ENCODE measurements around the gene PACS2. TPM values are rescaled to one million over a fixed set of nuclear protein-coding genes. Genes with fewer than 3 reads are reported as not detected.
"Not testable (repeated sequence)": the region's sequence is repeated elsewhere in the genome, so short reads cannot be mapped to it uniquely, and the experiment has no call there.

PACS2 gene
- polyA plus RNA-seq, 3 donors: 3.1 to 87.0 (median 3.7) TPM

- 89% methylated on average over 6 of the region's 9 CpGs for WGBS (ENCODE audit: insufficient coverage)
- H3K9me3 Mint-ChIP-seq: no peaks in the 10 kb centered on the region
- no peaks in the 10 kb centered on the region for H3K36me3 ChIP-seq (replicated peaks in 1 of 2; ENCODE audit: control insufficient read depth in 1 of 2, insufficient read depth in 2 of 2, low read length in 2 of 2)
- H3K4me2 ChIP-seq (replicated peaks; ENCODE audit: extremely low read depth, low read length, poor library complexity, severe bottlenecking): no peak overlapping the region
- H3K4me3 ChIP-seq (replicated peaks in 1 of 3; ENCODE audit: low read depth in 2 of 3, low read length in 3 of 3): no peak overlapping the region
- no peak overlapping the region for H3K27ac ChIP-seq (ENCODE audit: low read depth in 1 of 2, low read length in 2 of 2)
- no peak for DNase-seq
- peaks cover 10 to 12% of the 10 kb centered on the region in 2 donors for H3K36me3 Mint-ChIP-seq
- no peak for TF ChIP-seq CTCF (IDR thresholded peaks at IDR 0.05)
- peaks cover 15 to 16% of the 10 kb centered on the region in 2 donors for H3K4me1 ChIP-seq (ENCODE audit: control insufficient read depth in 1 of 2, insufficient read depth in 2 of 2, low read length in 2 of 2)
- H4K20me1 ChIP-seq (ENCODE audit: insufficient read depth, low read length): peaks cover 83% of the 10 kb centered on the region
- no peaks in the 10 kb centered on the region for H3K9me3 ChIP-seq (replicated peaks in 1 of 2; ENCODE audit: control insufficient read depth in 1 of 2, insufficient read depth in 1 of 2, low read length in 2 of 2)
- H3K27me3 ChIP-seq (ENCODE audit: control insufficient read depth in 2 of 2, insufficient read depth in 2 of 2, low read length in 2 of 2): no peaks in the 10 kb centered on the region
- peaks cover 37% of the 10 kb centered on the region for H3K79me2 ChIP-seq (ENCODE audit: insufficient read depth, low read length)
- no peak overlapping the region for H2AFZ ChIP-seq (ENCODE audit: insufficient read depth, low read depth, low read length, poor library complexity, severe bottlenecking)
- no peak overlapping the region for H3K4me3 Mint-ChIP-seq
- H3K9ac ChIP-seq (ENCODE audit: insufficient read depth, low read length, poor library complexity, severe bottlenecking): no peak overlapping the region
- H3K27ac Mint-ChIP-seq: no peak overlapping the region
- peaks cover 1 to 2% (median 2%) of the 10 kb centered on the region in 3 donors for H3K27me3 Mint-ChIP-seq (ENCODE audit: low read depth in 3 of 3)
- peaks cover 22% of the 10 kb centered on the region for H3K4me1 Mint-ChIP-seq
- intact Hi-C loops (cut with micrococcal nuclease): no loop called here
Measured at GRCh38 chr14:105326568-105326867, 12.0 kb downstream of the PACS2 start.

GRCh38 chr14:105326891-105327694 lies 12.5 kb downstream of the PACS2 start:
- H3K27ac ChIP-seq (ENCODE audit: low read depth in 1 of 2, low read length in 2 of 2): no peak overlapping the region
- no peaks in the 10 kb centered on the region for H3K9me3 Mint-ChIP-seq
- H2AFZ ChIP-seq (ENCODE audit: insufficient read depth, low read depth, low read length, poor library complexity, severe bottlenecking): no peak overlapping the region
- no peak overlapping the region for H3K27ac Mint-ChIP-seq
- intact Hi-C loops (cut with micrococcal nuclease): no loop called here
- H3K4me1 ChIP-seq (ENCODE audit: control insufficient read depth in 1 of 2, insufficient read depth in 2 of 2, low read length in 2 of 2): peaks cover 15 to 16% of the 10 kb centered on the region in 2 donors
- H3K79me2 ChIP-seq (ENCODE audit: insufficient read depth, low read length): peaks cover 37% of the 10 kb centered on the region
- peaks cover 89% of the 10 kb centered on the region for H4K20me1 ChIP-seq (ENCODE audit: insufficient read depth, low read length)
- H3K4me3 ChIP-seq (replicated peaks in 1 of 3; ENCODE audit: low read depth in 2 of 3, low read length in 3 of 3): no peak overlapping the region
- no peaks in the 10 kb centered on the region for H3K36me3 ChIP-seq (replicated peaks in 1 of 2; ENCODE audit: control insufficient read depth in 1 of 2, insufficient read depth in 2 of 2, low read length in 2 of 2)
- H3K36me3 Mint-ChIP-seq: peaks cover 10 to 12% of the 10 kb centered on the region in 2 donors
- no peaks in the 10 kb centered on the region for H3K27me3 ChIP-seq (ENCODE audit: control insufficient read depth in 2 of 2, insufficient read depth in 2 of 2, low read length in 2 of 2)
- no peaks in the 10 kb centered on the region for H3K9me3 ChIP-seq (replicated peaks in 1 of 2; ENCODE audit: control insufficient read depth in 1 of 2, insufficient read depth in 1 of 2, low read length in 2 of 2)
- H3K4me3 Mint-ChIP-seq: no peak overlapping the region
- 94% methylated on average over 28 of the region's 34 CpGs for WGBS (ENCODE audit: insufficient coverage)
- H3K4me2 ChIP-seq (replicated peaks; ENCODE audit: extremely low read depth, low read length, poor library complexity, severe bottlenecking): no peak overlapping the region
- TF ChIP-seq CTCF (IDR thresholded peaks at IDR 0.05): no peak
- H3K9ac ChIP-seq (ENCODE audit: insufficient read depth, low read length, poor library complexity, severe bottlenecking): no peak overlapping the region
- peaks cover 1 to 2% (median 2%) of the 10 kb centered on the region in 3 donors for H3K27me3 Mint-ChIP-seq (ENCODE audit: low read depth in 3 of 3)
- DNase-seq: no peak
- H3K4me1 Mint-ChIP-seq: peaks cover 28% of the 10 kb centered on the region

- H3K27me3 Mint-ChIP-seq (ENCODE audit: low read depth in 3 of 3); H3K9me3 ChIP-seq (replicated peaks in 1 of 2; ENCODE audit: control insufficient read depth in 1 of 2, insufficient read depth in 1 of 2, low read length in 2 of 2); H3K9ac ChIP-seq (ENCODE audit: insufficient read depth, low read length, poor library complexity, severe bottlenecking); intact Hi-C loops (cut with micrococcal nuclease); H3K27ac Mint-ChIP-seq; H3K9me3 Mint-ChIP-seq; H3K27ac ChIP-seq (ENCODE audit: low read depth in 1 of 2, low read length in 2 of 2); H3K27me3 ChIP-seq (ENCODE audit: control insufficient read depth in 2 of 2, insufficient read depth in 2 of 2, low read length in 2 of 2); H3K4me3 ChIP-seq (replicated peaks in 1 of 3; ENCODE audit: low read depth in 2 of 3, low read length in 3 of 3); H2AFZ ChIP-seq (ENCODE audit: insufficient read depth, low read depth, low read length, poor library complexity, severe bottlenecking); H3K4me3 Mint-ChIP-seq; H3K4me2 ChIP-seq (replicated peaks; ENCODE audit: extremely low read depth, low read length, poor library complexity, severe bottlenecking); H3K36me3 ChIP-seq (replicated peaks in 1 of 2; ENCODE audit: control insufficient read depth in 1 of 2, insufficient read depth in 2 of 2, low read length in 2 of 2); DNase-seq: not testable (repeated sequence)
- Mint-ChIP-seq H3K36me3 (peaks cover 7 to 12% of the 10 kb centered on the region in 2 donors), H3K4me1 (peaks cover 31% of the 10 kb centered on the region)
- H3K4me1 ChIP-seq (ENCODE audit: control insufficient read depth in 1 of 2, insufficient read depth in 2 of 2, low read length in 2 of 2): peaks cover 15 to 16% of the 10 kb centered on the region in 2 donors
- H3K79me2 ChIP-seq (ENCODE audit: insufficient read depth, low read length): peaks cover 34% of the 10 kb centered on the region
- H4K20me1 ChIP-seq (ENCODE audit: insufficient read depth, low read length): peaks cover 92% of the 10 kb centered on the region
- WGBS (ENCODE audit: insufficient coverage): 94% methylated on average over 17 of the region's 17 CpGs
Measured at GRCh38 chr14:105327695-105328045, 13.1 kb downstream of the PACS2 start.
